ENCODE measurements around the gene CPSF2. TPM values are rescaled to one million over a fixed set of nuclear protein-coding genes. Genes with fewer than 3 reads are reported as not detected.

Gene CPSF2
- total RNA-seq, 4 donors from 2014 or later = 32.8 to 62.4 (median 39.3) TPM

DNA sequence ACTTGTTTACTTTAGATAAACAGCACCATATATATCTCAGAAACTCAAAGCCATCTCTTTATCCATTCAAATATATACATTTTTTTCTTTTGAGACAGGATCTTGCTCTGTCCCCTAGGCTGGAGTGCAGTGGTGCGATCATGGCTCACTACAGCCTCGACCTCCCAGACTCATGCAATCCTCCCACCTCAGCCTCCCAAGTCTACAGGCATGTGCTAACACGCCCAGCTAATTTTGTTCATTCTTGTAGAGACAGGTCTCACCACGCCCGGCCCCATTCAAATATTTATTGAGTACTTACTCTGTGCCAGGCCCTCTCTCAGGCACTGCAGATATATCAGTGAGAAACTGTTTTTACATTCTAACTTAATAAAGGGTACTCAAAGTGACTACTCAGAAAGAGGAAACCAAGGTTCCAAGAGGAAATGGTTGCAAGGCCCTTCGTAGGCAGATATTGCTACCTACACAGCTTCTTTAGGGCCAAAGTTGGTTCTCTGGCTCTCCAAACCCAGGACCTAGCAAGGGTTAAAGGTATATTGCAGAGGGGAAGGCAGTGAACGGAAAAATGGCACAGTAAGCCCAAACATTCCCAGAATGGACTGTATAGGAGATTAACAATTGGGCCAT, 18.3 kb upstream of the CPSF2 start:
- H3K27ac ChIP-seq = peak overlapping the region in 1 of 4 donors; percentile 98
- ATAC-seq = no peak
- 52 to 82% methylated on average over 2 to 4 of the region's 7 CpGs for WGBS, 2 donors (ENCODE audit: low coverage in 1 of 2)
- TF ChIP-seq, protein P1, sequence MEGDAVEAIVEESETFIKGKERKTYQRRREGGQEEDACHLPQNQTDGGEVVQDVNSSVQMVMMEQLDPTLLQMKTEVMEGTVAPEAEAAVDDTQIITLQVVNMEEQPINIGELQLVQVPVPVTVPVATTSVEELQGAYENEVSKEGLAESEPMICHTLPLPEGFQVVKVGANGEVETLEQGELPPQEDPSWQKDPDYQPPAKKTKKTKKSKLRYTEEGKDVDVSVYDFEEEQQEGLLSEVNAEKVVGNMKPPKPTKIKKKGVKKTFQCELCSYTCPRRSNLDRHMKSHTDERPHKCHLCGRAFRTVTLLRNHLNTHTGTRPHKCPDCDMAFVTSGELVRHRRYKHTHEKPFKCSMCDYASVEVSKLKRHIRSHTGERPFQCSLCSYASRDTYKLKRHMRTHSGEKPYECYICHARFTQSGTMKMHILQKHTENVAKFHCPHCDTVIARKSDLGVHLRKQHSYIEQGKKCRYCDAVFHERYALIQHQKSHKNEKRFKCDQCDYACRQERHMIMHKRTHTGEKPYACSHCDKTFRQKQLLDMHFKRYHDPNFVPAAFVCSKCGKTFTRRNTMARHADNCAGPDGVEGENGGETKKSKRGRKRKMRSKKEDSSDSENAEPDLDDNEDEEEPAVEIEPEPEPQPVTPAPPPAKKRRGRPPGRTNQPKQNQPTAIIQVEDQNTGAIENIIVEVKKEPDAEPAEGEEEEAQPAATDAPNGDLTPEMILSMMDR (IDR thresholded peaks at IDR 0.05) = no peak
- TF ChIP-seq POLR2A (IDR thresholded peaks at IDR 0.05) (no peak), EP300 (IDR thresholded peaks at IDR 0.05) (no peak), POLR2AphosphoS5 (IDR thresholded peaks at IDR 0.05) (no peak)
- no peak overlapping the region for H3K4me3 ChIP-seq
- H3K36me3 ChIP-seq = no peaks in the 10 kb centered on the region
- peaks cover 0 to 62% (median 11%) of the 10 kb centered on the region in 3 donors for H3K4me1 ChIP-seq
- no peaks in the 10 kb centered on the region for H3K9me3 ChIP-seq
- no peaks in the 10 kb centered on the region for H3K27me3 ChIP-seq

DNA sequence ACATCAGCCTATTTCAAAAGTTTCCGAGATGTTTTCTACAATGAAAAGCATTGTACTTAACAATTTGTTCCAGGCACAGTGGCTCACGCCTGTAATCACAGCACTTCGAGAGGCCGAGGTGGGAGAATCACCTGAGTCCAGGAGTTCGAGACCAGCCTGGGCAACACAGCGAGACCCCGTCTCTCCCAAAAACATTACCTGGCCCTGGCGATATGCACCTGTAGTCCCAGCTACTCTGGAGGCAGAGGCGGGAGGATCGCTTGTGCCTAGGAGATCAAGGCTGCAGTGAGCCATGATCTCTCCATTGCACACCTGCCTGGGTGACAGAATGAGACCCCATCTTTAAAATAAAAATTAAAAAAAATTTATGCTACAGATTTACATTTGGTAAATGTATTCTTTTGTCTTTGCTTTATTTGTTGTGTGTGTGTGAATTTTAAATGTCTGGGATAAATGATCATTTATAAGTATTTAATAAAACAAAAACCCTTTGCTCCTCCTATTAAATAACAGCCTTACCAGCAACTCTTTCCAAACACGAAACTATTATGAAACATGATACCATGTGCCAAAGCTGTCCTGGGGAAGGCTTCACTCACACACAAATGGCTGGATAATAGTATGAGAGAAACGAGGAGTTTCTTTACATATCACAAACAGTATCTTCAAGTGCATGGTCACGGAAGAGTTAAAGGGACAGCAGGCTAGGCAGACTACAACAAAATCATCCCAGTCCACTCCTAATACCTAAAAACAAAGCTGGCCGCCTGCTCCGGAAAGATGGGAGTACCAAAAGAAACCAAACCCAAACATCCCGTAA, 16.5 kb upstream of the CPSF2 start:
- WGBS, 2 donors (ENCODE audit: low coverage in 1 of 2) = 46 to 69% methylated on average over 12 of the region's 16 CpGs
- no peak for ATAC-seq

DNA sequence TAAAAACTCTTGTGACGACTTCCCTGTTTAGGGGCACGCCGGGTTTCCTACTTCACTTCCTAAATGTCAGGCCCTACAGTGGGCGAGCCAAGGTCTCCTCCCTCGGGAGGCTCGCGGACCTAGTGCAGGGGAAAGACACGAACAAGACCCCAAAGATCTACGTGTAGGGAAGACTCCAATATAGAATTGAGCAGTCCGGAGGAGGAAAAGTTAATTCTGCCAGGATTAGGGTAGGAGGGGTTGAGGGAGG, 16.0 kb upstream of the CPSF2 start:
- TF ChIP-seq POLR2AphosphoS5 (IDR thresholded peaks at IDR 0.05) = no peak
- TF ChIP-seq EP300 (IDR thresholded peaks at IDR 0.05) = no peak
- no peak for TF ChIP-seq POLR2A (IDR thresholded peaks at IDR 0.05)
- TF ChIP-seq, protein P1 (IDR thresholded peaks at IDR 0.05) = no peak
- peak; percentile 34 for ATAC-seq
- Histone ChIP-seq H3K4me1 (peaks cover 0 to 52% (median 11%) of the 10 kb centered on the region in 3 donors), H3K9me3 (no peaks in the 10 kb centered on the region), H3K4me3 (peak overlapping the region; percentile 59 to 94), H3K27me3 (no peaks in the 10 kb centered on the region), H3K36me3 (no peaks in the 10 kb centered on the region), H3K27ac (peak overlapping the region; percentile 74 to 99 (median 98))
- 0% methylated on average over 8 of the region's 10 CpGs; no CpG with 5 or more reads in 1 of the 2 donors for WGBS, 2 donors (ENCODE audit: low coverage in 1 of 2)

More for the DNA sequence above, 16.5 kb upstream of the CPSF2 start:
- no peaks in the 10 kb centered on the region for H3K9me3 ChIP-seq
- peak overlapping the region; percentile 59 to 94 for H3K4me3 ChIP-seq
- H3K27me3 ChIP-seq = no peaks in the 10 kb centered on the region
- TF ChIP-seq POLR2AphosphoS5 (IDR thresholded peaks at IDR 0.05) (no peak), EP300 (IDR thresholded peaks at IDR 0.05) (no peak), POLR2A (IDR thresholded peaks at IDR 0.05) (no peak)
- TF ChIP-seq, protein P1 (IDR thresholded peaks at IDR 0.05) = no peak
- no peaks in the 10 kb centered on the region for H3K36me3 ChIP-seq
- H3K4me1 ChIP-seq = peaks cover 0 to 57% (median 11%) of the 10 kb centered on the region in 3 donors
- H3K27ac ChIP-seq = peak overlapping the region; percentile 74 to 99 (median 98)

DNA sequence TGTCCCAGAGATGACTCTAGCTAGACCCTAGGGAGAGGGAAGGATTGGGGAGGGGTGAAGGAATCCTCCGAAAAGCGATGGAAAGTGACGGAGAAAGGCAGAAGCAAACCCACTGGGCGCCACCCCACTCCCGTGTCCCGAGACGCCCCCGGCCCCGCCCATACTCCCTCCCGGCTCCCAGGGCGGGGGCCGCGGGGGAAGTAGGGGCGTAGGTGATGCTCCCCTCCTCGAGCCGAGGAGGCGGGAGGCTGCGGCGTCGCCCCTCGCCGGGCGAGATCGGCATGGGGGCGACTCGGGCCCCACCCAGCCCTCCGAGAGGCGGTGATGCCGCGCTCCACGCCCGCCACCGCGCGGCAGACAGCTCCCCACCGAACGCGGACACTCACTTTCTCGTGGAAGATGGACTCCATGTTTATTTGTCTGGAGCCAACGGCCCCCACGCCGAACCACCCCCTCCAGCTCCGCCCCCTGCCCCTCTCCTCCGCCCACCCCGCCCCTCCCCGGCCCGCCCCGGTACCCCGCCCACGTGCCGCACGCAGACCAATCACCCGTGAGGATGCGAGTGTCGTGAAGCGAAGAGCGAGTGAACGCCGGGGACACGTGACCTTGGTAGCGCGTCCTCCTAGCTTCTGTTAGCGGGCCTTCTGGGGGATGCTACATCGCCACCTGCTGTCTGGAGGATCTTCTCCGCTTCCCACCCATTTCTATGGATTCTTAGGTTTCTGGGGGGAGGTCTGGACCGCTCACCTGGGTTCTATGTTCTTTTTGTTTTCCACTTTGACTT, 15.4 kb upstream of the CPSF2 start, which contains the start of gene ATXN3:
Gene ATXN3, minus strand, starts transcription at position 440 of the 784 bp plus-strand sequence. Its CDS starts 30 bp downstream, at position 410.
- 0 to 3% methylated on average over 5 to 8 of the region's 66 CpGs for WGBS, 2 donors (ENCODE audit: low coverage in 1 of 2)

More for the DNA sequence above, 15.4 kb upstream of the CPSF2 start, which contains the start of gene ATXN3:
- peaks cover 0 to 48% (median 11%) of the 10 kb centered on the region in 3 donors for H3K4me1 ChIP-seq
- TF ChIP-seq, protein P1 (IDR thresholded peaks at IDR 0.05) = peak; percentile 61 to 90 (median 73)
- TF ChIP-seq POLR2AphosphoS5 (IDR thresholded peaks at IDR 0.05) (peak; percentile 56), POLR2A (IDR thresholded peaks at IDR 0.05) (peak; percentile 45 to 52), EP300 (IDR thresholded peaks at IDR 0.05) (no peak)
- no peaks in the 10 kb centered on the region for H3K9me3 ChIP-seq
- peak; percentile 95 for ATAC-seq
- no peaks in the 10 kb centered on the region for H3K36me3 ChIP-seq
- H3K27me3 ChIP-seq = no peaks in the 10 kb centered on the region
- peak within 1 kb of the TSS; percentile 74 to 99 (median 98) for H3K27ac ChIP-seq
- H3K4me3 ChIP-seq = peak within 1 kb of the TSS; percentile 59 to 94
